Activated CD8-positive, alpha-beta memory T cell treated with anti-CD3 and anti-CD28 coated beads, Interleukin-2, amount 50 U/mL, for 4 hours (primary cell): Measurements from ENCODE around the gene CTBP2.

Source experiments
- DNase-seq: peaks from one replicate; pipeline ENCODE4 v3.0.0-alpha.2; 2020

Gene CTBP2

DNA sequence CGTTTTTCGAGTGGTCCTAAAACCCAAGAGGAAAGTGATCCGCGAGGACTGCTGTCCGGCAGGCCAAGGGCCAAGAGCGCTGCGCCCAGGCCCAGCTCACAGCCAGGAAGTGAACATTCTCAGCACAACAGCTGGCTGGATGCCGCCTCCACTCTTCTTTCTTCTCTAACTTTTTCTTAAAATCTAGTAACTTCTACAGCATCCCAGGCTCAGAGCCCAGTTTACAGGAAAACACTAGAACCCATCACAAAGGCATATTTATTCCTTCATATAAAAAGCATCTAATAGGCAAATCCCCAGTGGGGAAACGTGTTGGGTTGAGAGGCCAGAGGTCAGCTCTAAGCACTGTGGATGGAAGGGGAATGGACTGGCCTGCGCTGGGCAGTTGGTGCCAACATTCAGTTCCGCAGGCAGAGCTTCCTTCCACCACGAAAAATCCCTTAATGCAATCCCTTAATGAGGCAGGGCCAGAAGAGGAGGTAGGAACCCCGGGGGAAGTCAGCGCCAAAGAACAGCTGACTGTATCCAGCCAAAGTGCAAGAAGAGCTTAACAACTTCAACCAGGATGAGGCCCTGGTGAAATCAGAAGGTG is 143.7 kb downstream of the CTBP2 start:
- no peak for DNase-seq

DNA sequence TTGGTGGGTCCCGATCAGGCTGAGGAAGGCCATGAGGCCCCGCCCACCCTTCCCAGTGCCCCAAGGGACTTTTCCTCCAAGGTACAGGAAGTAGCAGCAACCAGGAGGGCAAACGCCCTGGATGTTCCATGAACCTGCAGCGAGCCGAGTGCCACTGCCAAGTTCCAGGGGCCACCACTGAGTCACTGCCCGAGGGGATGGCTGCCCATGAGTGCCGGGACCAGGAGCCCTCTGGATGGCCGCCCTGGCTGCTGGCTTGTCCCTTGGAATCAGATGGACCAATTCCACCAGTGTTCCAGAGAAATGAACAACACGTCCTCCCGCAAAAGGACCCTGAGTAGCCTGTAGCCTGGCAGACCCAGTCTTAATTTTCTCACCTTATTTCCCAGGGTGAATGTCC is 144.2 kb downstream of the CTBP2 start:
- DNase-seq = no peak

DNA sequence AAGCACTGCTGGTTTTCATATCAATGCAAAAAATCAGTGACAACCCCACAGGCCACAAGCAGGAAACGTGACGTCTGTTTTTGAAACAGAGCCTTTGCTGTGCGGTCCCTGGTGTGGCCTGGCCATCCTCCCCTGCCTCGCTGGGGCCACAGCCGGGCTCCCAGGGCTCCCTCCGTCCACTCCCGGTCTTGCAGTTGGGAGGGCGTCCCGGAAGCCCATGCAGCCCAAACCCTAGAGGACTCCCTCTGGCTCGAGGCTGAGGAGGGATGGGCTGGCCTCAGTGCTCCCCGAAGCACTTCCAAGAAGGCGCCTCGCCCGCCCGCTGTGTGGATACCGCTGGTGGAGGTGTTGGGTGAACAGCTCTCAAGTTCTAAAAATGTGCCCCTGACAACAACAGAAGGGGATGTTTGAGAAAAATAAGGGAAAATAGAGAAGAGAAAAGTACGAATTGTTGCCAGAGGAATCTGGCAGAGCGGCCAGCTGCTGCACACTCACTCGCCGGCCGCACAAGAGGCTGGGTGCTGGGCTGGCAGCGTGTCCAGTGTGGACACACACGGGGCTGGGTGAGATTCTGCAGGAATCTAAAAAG is 144.9 kb downstream of the CTBP2 start:
- DNase-seq = no peak

DNA sequence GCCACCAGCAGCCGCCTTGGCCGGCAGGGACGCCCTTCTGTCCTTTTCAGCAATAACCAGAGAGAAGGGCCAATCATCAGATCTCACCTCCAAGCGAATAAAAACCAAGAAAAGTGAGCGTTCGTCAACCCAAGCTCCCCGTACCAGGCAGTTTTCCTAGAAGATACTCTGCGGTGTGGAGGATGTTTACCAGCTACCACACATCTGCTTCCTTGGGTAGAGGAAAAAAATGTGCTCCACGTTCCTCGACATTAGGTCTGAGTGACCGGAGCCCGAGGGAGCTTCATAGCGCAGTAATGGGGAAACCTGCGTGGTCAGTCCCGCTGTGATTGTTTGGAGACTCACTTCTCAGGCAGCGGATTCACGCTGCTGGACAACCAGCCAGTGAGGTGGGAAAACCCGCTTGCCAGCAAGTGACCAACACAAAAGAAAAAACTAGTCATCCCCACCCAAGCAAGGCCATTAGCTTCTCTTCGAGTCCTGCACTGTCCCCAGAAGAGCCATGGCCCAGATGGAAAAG is 145.5 kb downstream of the CTBP2 start:
- no peak for DNase-seq

DNA sequence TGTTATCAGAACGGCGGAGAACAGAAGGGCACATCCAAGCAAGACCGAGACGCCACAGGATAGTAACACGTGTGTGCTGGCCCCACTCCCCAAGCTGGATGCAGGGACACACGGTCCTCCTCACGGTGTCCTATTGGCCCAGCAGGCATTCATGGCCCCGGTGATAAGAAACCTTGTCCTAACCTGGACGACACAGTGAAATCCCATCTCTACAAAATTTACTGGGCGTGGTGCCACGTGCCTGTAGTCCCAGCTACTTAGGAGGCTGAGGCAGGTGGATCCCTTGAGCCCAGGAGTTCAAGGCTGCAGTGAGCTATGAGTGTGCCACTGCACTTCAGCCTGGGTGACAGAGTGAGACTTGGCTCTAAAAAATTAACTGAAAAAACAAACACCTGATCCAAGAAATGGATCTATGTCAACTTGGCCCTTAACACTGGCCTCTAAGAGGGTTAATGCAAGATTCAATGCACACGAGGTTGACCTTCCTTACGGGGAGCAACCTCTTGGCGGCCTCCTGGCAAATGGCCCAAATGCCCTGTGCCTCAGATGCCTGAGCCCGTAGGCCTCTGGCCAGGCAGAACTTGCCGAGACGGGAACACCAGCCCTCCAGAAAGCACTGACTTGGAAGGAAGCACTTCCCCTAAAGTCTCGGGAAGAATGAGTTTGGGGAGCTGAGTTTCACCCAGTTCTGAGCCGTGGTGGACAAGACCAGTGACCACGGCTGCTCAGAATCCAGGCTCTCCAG is 146.1 kb downstream of the CTBP2 start:
- no peak for DNase-seq

DNA sequence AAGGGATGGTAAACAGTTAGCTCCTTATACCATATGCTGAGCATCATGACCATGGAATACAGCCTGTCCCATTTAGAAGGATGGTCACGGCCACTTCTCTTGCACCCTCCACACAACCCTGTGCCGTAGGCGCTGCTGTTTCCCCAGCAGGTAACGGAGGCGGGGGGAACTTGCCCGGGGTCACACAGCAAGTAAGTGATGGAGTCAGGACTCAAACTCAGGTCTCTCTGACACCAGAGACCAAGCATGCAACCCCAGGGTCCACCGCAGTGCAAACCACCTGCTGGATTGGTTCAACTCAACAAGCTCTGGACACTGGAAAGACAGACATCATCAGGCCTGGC is 146.9 kb downstream of the CTBP2 start:
- DNase-seq = no peak

DNA sequence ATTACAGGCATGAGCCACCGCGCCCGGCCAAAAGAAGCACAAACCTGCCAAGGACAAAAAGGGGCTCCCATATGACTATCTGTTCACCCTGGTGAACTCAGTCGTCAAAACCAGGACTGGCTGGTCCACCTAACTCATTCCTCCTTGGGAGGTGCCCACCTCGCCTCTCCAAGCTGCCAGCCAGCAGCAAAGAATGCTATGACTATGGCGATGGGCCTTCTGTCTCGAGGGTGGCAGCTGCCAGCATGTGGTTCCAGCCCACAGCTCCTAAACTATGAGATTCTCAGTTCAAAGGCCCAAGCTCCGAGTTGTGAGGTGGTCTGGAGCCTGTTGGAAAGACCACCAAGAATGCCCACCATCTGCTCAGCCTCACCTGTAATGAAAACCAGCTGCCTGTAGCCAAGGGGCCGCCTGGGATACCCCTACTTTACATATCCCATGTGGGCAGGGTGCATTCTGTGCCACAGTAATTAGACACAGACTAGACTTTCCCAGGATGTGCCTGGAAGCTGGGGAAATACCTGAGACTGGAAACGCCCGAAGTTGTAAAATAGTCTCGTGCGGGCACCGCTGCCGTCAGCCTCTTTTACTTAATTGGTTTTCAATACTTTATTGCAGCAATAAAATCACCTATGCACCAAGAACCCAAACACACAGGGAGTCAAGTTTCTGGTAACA is 147.4 kb downstream of the CTBP2 start:
- no peak for DNase-seq

DNA sequence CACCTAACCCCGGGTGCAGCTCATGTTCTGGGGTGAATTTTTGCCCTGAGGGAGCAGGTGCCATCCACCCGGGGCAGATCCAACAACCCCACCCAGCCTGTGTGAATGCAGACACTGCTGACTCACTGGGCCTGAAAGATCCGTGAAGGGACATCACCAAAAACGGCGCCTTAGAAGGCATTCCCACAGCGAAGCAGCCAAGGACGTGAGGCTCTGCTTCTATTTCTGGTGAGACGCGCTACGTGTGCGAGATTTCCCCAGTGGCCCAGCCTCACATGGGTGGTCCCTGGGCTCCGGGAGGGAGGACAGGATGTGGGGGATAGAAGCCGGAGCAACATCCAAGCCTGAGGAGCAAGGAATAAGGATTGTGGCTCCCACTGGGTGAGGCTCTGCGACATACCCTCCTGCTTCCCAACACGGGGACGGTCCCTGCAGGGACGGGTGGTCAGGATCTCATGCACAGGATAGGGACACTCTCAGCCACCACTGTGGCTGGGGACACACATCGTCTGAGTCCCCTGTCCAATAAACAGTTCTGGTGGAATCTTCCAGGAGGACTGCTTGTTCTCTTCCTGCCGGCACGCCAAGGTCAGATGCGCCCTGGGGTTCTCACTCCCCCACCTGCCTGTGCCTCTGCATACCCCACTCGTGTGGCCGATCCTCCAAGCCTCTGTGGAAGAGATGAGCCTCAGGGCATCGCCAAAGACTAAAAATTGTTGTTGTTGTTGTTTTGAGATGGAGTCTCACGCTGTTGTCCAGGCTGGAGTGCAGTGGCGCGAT is 148.2 kb downstream of the CTBP2 start:
- no peak for DNase-seq

DNA sequence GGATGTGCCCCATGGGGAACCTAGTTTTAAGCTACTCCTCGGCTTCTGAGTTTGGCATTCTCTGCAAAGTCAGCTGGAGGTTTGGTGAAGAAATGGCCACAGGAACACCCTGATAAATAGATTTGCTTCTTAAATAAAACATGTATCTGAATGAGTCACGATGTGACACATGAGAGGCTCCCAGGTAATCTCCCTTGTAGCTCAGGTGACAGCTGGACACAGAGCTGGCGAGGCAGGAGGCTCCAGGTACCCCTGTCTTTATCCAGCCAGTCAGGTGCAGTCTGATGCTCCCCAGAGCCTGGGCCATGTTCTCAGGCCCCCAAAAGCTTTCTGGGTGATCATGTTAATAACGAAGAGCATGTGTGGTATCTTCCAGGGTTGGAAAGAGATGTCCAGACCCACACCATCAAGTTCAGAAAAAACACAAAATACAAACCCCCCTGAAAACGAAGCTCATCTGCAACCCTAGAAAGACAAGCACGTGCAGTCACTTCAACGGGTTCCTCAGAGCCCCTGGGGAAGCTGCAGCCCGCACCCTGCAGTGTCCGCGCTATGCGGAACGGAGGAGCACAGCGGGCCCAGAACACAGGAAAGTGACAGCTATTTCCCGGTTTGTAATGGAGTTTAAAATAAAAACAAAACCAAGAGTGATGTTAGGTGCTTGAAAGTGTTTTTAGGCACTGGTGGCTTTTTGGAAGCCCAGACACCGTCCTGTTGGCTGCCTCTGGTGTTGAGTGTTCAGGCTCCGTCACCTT is 149.0 kb downstream of the CTBP2 start:
- DNase-seq = no peak

DNA sequence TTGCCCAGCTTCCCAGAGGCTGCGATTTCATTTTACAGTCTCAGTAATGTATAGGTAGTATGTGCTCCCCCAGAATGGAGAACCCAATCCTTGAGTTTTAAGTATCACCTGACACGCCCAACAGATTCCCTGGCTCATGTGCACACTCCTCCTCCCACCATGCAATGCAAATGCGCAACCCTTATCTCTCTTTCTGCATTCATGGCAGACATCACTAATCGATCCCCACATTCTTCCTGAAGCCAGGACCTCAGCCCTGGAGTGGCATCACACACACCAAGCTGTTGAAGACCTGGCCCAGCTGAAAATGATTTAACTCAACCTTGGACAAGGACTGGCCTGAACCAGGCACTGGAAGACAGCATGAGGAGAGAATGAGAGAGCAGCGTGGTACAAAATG is 150.0 kb downstream of the CTBP2 start:
- DNase-seq = no peak

DNA sequence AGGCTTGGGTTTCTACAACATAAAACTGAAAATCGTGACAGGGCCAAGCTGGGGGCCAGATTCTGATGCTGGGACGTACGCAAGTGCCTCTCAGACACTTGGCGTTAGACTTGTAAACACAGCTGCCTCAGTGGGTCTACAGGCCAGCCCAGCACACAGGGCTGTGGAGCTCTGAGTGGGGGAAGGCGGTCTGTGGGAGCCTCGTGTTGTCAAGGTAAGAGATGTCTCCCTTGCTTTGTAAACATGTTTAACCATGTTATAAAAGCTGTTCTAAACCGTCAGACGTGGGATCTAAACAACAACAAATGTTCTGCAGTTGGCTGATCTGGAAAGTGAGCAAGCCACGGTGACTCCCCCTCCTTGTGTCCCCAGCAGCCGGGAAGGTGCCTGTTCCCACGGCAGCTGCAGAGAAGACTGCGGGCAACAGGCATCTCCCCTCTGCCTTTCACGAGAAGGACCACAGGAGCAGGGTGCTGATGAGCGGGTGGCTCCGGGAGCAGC is 150.7 kb downstream of the CTBP2 start:
- DNase-seq = no peak

DNA sequence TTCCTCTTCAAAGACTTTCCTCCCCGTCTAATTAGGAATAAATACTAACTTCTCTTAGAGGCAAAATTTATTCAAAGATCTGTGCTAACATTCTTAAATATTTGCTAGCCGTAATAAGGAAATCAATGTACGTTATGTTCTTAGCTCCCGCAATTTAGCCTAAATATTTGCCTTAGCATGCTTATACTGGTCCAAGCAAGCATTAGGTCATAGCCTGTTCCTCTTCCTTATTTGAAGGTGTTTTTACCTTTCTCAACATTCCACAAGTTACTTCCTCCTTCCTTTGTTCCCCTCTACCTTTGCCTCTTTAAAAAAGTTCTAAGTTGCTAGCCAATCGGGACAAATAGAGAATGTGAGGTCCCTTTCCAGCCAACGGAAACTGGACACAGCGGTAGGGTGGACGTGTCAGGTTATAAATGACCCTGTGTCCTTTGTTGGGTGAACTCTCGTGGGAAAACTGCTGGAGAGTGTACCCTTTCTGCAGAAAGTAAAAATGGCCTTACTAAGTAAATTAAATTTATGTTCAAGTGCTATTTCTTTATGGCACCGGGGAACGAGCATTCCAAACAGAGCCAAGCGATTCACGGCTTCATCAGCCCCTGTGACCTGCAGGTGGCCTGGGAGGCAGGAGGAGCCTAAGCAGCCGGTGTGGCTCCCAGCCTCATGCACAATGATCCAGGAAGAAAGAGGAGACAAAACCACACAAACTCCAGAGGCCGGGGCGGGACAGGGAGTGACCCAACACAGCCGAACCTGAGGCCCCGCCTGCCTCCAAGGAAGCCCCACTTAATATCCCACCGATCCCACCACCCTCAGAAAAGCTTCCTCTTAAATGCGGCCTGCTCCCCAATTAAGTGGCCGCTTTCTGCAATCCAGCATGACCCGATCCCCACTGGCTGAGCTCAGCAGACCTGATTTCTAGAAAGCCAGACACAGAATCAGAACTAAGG is 151.4 kb downstream of the CTBP2 start:
- DNase-seq = no peak

DNA sequence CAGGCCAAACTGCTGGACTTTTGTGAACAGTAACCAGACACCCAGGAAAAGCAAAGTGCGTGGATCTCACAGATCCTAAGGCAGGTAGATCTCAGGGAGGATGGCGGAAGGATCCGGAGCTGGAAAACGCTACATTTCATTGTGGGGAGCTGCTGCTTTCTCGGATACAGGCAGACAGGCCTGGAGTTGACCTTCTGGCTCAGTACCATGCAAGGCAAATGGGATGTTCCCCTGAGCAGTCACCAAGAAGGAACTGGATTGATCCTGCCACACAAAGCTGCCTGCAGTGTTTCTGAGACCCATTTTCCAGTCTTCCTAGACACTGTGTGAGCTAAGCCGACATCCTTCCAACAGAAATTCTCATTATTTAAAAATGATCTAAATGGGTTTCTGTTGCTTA is 152.9 kb downstream of the CTBP2 start:
- DNase-seq = no peak

DNA sequence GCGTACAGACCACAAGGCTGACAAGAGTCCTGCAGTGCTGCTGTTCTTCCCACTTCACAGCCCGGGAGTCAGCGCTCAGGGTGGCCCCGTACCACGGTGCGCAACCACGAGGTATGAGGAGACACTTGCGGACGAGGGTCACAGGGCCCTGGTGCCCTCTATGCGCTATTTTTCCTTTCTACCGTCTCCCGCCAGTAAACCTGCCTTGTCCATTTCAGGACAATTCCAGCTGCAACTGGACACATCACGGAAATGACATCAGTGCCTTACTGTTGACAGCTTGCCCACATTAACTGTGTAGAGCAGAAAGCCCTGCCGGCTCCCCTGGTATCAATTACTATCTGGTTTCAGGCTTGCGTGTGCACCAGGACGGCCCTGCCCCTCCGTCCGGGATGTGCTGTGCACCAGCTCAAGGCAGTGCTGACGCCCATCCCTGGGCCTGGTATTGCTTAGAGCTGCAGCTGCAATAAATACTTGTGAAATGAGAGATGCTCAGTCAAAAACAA is 153.4 kb downstream of the CTBP2 start:
- peak; percentile 4 for DNase-seq

DNA sequence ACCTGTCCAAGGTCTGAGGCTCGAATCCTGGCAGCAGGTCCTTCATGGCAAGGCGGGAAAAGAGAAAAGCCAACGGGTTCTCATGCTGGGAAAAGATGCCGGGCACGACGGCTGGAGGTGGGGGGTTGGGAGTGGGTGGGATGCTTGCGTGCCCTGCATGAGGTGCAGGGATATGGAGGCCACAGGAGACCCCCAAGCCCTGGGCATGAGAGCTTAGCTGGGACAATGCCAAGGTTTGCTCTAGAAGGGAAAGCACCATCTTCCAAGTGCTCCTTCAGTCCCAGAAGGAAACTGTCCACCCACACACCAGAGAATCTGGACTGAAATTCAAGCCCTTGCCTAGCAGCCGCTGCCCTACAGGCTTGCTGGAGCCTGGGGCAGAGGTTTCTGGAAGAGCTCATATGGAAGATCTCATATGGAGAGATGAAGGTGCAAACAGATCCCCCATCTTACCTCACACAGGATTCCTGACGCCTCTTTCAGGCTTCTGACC is 154.1 kb downstream of the CTBP2 start:
- no peak for DNase-seq

DNA sequence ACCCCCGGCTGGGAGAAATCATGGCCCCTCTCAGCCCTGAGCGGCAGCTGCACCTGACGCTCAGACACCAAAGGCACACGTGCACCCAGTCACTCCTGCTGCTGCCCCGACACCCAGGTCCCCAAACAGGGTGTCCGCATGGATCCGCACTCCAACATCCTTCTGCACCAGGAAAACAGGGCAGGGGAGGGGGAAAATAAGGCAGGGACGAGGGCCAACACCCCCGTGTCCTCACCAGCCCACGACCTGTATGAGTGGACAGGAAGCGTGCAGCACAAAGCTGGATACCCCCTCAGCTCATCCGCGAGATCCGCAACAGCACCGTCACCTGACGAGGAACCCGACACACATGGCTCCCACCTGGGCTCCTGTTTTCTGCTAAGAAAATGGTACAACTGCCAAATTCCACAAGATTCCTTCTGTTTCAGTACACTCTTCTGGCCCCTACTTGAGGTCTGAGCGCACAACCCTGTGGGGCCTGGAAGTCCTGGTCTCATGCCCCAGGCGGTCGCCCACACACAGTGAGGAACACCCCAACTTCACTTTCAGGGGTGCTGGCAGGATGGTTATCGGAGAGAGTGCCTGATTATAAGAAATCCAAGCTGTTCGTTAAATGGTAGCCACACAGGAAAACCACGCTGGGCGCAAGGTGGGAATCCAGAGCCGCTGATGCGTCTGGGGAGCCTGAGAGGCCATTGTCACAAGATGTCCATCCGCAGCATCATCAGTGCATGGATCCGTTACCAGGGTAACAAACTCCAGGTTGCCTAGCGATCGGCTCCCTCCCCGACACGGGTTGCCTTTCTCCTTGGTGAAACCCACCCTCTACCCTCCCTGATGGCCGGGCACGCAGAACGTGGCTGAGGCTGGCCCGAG is 154.8 kb downstream of the CTBP2 start:
- peak; percentile 6 for DNase-seq

DNA sequence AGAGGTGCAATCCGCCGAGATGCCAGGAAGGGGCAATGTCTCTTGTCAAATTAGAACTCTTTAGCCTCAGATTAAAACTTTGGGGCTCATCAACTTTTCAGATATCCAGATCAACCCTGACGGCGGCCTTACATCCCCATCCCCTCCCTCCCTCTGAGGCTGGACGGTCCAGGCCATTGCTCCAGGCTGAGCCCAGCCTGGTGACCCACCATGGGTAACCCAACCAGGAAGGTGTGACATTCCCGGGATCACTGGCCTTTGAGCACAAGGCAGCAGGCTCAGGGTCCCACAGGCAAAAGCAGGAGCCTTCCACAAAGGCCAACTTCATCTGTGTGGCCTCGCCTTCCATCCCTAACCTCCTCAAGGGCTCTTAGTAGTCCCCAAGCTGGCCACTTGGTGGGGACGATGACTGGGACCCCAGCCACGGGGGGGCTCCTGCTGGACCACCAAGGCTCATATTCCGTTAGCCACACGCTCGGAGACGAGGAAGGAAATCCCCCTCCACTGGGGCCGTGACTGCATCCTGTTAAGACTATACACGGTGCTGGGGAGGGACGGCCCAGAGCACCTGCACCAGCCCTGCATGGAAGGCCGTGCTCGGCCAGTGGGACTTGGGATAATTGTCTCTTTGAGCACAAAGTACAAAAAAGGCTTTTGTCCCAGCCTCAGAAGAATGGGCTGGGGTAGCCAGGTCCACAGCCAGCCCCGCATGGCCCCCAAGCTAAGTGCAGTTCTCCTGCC is 155.6 kb downstream of the CTBP2 start:
- DNase-seq = peak; percentile 4

DNA sequence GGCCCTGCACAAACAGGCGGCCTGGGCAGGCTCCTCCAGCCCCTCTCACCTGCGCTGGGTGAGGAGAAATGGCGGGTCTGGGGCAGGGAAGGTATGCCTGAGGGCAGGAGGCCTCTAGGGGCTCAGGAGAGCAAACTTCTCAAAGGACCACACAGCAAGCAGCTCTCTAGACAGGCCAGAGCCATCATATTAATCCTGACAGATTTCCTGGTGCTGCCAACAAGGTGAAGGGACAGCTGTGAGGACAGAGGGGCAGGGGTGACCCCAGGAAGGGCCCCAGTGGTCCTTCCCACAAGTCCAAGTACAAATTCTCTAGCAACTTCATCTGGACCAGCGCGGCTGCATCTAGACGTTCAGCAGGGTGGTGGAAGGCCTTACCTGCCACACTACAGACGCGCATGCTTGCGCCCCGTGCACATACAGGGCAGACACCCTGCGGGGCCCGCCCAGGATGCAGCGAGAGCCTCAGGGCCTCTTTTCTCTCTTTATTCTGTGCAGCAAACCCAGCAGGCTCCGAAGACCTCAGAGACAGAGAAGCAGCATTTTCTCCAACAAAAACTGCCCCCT is 156.4 kb downstream of the CTBP2 start:
- no peak for DNase-seq
